ENCODE measurements around the gene SORCS3. TPM values are rescaled to one million over a fixed set of nuclear protein-coding genes. Genes with fewer than 3 reads are reported as not detected.

Gene SORCS3
- total RNA-seq, 1 donor from 2014 or later, result not detected

GRCh38 chr10:105243825-105244224 lies 602.7 kb downstream of the SORCS3 start:
- Mint-ChIP-seq H3K9me3 (no peaks in the 10 kb centered on the region), H3K27ac (no peak overlapping the region), H3K4me1 (no peaks in the 10 kb centered on the region), H3K36me3 (ENCODE audit: low read depth) (no peaks in the 10 kb centered on the region), H3K27me3 (peaks cover 1% of the 10 kb centered on the region), H3K4me3 (no peak overlapping the region)
- TF ChIP-seq CTCF (IDR thresholded peaks at IDR 0.05), result no peak
- CTCF ChIA-PET, result no interaction called here
- intact Hi-C loops (cut with micrococcal nuclease), result no loop called here
- DNase-seq (no peak), ATAC-seq (ENCODE audit: low read depth) (no peak)
- POLR2A ChIA-PET, result no interaction called here

- Mint-ChIP-seq H3K4me1 (no peaks in the 10 kb centered on the region), H3K27me3 (no peaks in the 10 kb centered on the region), H3K27ac (no peak overlapping the region), H3K4me3 (no peak overlapping the region), H3K36me3 (ENCODE audit: low read depth) (no peaks in the 10 kb centered on the region), H3K9me3 (no peaks in the 10 kb centered on the region)
- ATAC-seq (ENCODE audit: low read depth), result no peak
- DNase-seq, result no peak
- POLR2A ChIA-PET, result no interaction called here
- no peak for TF ChIP-seq CTCF (IDR thresholded peaks at IDR 0.05)
- intact Hi-C loops (cut with micrococcal nuclease), result no loop called here
- CTCF ChIA-PET, result no interaction called here
Observed at GRCh38 chr10:105247831-105248499, 606.9 kb downstream of the SORCS3 start.

- Mint-ChIP-seq H3K27ac (no peak overlapping the region), H3K4me3 (no peak overlapping the region), H3K9me3 (no peaks in the 10 kb centered on the region), H3K27me3 (no peaks in the 10 kb centered on the region), H3K4me1 (no peaks in the 10 kb centered on the region), H3K36me3 (ENCODE audit: low read depth) (no peaks in the 10 kb centered on the region)
- DNase-seq (no peak), ATAC-seq (ENCODE audit: low read depth) (no peak)
- ChIA-PET CTCF (no interaction called here), POLR2A (no interaction called here)
- no peak for TF ChIP-seq CTCF (IDR thresholded peaks at IDR 0.05)
- intact Hi-C loops (cut with micrococcal nuclease), result no loop called here
Observed at GRCh38 chr10:105252911-105253310, 611.8 kb downstream of the SORCS3 start.

GRCh38 chr10:105253515-105254212 lies 612.6 kb downstream of the SORCS3 start:
- H3K36me3 Mint-ChIP-seq (ENCODE audit: low read depth), result no peaks in the 10 kb centered on the region
- intact Hi-C loops (cut with micrococcal nuclease), result no loop called here
- no peak for DNase-seq
- no peaks in the 10 kb centered on the region for H3K4me1 Mint-ChIP-seq
- TF ChIP-seq CTCF (IDR thresholded peaks at IDR 0.05), result no peak
- no peak overlapping the region for H3K4me3 Mint-ChIP-seq
- H3K27me3 Mint-ChIP-seq, result no peaks in the 10 kb centered on the region
- H3K9me3 Mint-ChIP-seq, result no peaks in the 10 kb centered on the region
- ATAC-seq (ENCODE audit: low read depth), result no peak
- ChIA-PET CTCF (no interaction called here), POLR2A (no interaction called here)
- H3K27ac Mint-ChIP-seq, result no peak overlapping the region

- no peaks in the 10 kb centered on the region for H3K9me3 Mint-ChIP-seq
- H3K36me3 Mint-ChIP-seq (ENCODE audit: low read depth), result no peaks in the 10 kb centered on the region
- intact Hi-C loops (cut with micrococcal nuclease), result no loop called here
- H3K27ac Mint-ChIP-seq, result no peak overlapping the region
- no peak overlapping the region for H3K4me3 Mint-ChIP-seq
- no peaks in the 10 kb centered on the region for H3K4me1 Mint-ChIP-seq
- ATAC-seq (ENCODE audit: low read depth) (no peak), DNase-seq (no peak)
- TF ChIP-seq CTCF (IDR thresholded peaks at IDR 0.05), result no peak
- H3K27me3 Mint-ChIP-seq, result no peaks in the 10 kb centered on the region
- ChIA-PET CTCF (no interaction called here), POLR2A (no interaction called here)
Observed at GRCh38 chr10:105258036-105258673, 617.1 kb downstream of the SORCS3 start.
